ENCODE data around the gene PAWR.

Gene PAWR, protein sequence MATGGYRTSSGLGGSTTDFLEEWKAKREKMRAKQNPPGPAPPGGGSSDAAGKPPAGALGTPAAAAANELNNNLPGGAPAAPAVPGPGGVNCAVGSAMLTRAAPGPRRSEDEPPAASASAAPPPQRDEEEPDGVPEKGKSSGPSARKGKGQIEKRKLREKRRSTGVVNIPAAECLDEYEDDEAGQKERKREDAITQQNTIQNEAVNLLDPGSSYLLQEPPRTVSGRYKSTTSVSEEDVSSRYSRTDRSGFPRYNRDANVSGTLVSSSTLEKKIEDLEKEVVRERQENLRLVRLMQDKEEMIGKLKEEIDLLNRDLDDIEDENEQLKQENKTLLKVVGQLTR

DNA sequence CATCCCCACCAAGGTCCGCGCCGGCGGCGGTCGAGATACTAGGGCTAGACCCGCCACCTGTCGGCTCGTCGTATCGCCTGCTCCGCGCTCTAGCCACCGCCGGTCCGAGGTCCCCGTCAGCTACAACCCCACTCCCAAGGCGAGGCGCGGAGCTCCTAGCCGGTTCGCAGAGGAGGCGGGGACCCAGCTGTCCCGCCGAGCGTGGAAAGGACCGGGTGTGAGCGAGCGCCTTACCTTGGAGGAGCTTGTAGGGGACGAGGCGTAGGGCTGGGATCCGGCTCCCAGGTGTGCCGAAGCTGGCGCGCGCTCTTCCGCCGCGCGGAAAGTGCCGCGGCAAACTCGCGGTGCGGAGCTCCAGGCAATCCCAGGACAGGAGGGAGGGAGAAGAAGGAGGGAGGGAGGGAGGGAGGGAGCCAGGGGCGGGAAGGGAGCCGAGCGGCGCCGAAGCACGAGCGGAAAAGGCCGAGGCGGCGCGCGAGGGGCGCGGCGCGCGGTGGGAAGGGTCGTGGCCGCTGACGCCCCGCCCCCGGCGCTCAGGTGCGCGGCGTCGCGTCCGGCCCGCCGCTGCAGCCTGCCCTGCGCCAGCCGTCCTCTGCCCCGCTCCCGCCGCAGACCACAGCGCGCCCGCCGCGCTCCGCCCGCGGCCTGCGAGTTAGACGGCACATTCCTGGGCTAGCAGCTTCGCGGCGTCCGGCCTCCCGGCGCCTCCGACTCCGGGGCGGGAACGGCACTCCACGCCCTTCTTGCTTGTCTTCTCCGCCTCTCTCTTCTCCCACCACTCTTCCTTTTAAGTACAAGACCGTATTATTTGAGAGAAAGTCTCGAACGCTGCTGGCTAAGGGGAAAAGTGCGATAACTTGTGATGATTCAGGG, at the start of gene PAWR:
Gene PAWR, minus strand, starts transcription at position 327 of the 873 bp plus-strand sequence. CDS start 720 bp downstream, outside the sequence.
- H3K27ac ChIP-seq: peak within 1 kb of the TSS; percentile 93
- TF ChIP-seq, protein P1, sequence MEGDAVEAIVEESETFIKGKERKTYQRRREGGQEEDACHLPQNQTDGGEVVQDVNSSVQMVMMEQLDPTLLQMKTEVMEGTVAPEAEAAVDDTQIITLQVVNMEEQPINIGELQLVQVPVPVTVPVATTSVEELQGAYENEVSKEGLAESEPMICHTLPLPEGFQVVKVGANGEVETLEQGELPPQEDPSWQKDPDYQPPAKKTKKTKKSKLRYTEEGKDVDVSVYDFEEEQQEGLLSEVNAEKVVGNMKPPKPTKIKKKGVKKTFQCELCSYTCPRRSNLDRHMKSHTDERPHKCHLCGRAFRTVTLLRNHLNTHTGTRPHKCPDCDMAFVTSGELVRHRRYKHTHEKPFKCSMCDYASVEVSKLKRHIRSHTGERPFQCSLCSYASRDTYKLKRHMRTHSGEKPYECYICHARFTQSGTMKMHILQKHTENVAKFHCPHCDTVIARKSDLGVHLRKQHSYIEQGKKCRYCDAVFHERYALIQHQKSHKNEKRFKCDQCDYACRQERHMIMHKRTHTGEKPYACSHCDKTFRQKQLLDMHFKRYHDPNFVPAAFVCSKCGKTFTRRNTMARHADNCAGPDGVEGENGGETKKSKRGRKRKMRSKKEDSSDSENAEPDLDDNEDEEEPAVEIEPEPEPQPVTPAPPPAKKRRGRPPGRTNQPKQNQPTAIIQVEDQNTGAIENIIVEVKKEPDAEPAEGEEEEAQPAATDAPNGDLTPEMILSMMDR (conservative IDR thresholded peaks at IDR 0.05): peak; percentile 33
- peak; percentile 47 for TF ChIP-seq ZFX (IDR thresholded peaks at IDR 0.05)

DNA sequence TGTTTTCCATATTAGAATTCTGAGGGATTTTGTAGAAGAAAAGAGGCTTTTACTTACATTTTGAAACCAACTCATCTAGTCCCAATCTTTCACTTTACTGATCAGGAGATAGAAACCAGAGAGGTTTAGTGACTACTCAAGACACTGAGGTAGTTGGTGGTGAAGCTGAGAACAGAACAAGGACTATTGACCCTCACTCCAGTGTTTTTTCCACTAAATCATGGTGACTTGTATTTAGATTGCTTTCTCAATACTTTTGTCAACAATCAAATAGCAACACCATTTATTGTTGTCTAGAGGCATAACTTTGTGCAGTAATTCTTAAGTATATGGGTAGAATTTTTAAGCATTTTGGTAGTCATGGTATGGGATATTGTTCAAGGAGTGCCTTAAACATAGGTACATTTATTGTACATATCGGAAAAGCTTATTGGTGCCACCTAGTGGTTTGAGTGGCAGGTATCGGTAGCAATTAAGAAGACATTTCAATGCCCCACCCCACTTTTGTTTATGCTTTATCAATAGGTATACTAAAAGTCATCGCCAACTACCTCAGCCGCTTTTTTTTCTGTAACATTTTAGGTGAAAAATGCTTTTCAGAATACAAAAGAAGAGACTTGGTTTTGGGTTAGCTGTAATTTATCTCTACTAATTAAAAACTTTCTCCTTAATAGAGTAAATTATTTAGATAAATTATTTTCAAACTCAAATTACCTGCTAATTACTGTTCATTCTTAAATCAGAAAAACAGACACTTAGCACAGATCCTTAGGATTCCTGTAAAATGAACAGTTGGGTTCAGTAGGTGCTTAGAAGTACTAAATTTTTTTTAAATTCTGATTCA, 47.3 kb upstream of the PAWR start:
- no peak for TF ChIP-seq ZFX (IDR thresholded peaks at IDR 0.05)
- TF ChIP-seq, protein P1 (conservative IDR thresholded peaks at IDR 0.05): peak; percentile 82
- H3K27ac ChIP-seq: no peak overlapping the region

DNA sequence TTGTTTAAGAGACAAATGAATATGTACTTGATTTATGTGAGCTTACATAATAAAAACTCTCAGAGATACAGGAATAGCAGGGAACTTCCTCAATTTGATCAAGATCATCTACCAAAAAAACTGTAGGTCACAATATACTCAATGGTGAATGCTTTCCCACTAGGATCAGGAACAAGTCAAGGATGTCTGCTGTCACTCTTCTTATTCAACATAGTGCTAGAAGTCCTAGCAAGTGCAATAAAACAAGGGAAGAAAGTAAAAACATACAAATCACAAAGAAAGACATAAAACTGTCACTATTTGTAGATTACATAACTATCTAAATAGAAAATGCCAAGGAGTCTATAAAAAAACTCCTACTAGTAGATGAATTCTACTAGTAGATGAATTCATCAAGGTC, 41.9 kb upstream of the PAWR start:
- TF ChIP-seq, protein P1 (conservative IDR thresholded peaks at IDR 0.05): no peak
- no peak for TF ChIP-seq ZFX (IDR thresholded peaks at IDR 0.05)
- no peak overlapping the region for H3K27ac ChIP-seq

DNA sequence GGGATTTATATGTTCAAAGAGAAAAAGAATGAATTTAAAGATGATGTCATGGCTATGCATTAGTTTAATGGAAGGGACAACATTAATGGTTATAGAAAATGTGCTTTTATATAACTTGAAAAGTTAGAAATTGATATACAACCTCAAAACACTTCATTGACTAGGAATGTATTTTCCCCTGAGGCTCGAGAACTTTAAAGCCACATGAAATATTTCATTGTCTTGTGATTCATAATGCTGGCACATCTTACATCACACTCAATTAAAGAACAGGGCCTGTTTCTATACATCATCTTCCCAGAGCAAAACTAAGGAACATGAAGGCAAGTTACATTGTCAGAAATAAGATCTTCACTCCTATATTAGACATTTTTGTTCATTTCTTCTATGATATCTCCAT, 35.2 kb upstream of the PAWR start:
- H3K27ac ChIP-seq: no peak overlapping the region
- TF ChIP-seq, protein P1 (conservative IDR thresholded peaks at IDR 0.05): no peak
- TF ChIP-seq ZFX (IDR thresholded peaks at IDR 0.05): no peak

DNA sequence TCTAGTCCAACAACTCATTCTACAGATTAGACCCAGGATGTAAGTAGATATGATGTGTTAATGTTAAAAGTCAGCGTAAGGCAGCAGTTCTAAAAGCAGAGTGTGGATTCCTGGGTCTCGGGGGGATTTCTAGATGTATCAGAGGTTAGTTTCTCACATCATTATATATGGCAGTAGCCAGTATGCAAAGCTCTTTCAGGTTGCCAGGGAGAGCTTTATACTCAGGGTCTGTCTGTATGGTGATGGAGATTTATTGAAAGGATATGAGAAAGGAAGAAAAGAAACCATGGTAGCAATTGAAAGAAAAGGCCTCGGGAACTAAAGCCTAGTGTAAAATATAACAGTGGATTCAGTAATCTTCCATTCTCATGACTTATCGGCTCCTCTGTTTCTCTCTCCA, 26.2 kb upstream of the PAWR start:
- TF ChIP-seq, protein P1 (conservative IDR thresholded peaks at IDR 0.05): no peak
- no peak for TF ChIP-seq ZFX (IDR thresholded peaks at IDR 0.05)
- H3K27ac ChIP-seq: no peak overlapping the region

DNA sequence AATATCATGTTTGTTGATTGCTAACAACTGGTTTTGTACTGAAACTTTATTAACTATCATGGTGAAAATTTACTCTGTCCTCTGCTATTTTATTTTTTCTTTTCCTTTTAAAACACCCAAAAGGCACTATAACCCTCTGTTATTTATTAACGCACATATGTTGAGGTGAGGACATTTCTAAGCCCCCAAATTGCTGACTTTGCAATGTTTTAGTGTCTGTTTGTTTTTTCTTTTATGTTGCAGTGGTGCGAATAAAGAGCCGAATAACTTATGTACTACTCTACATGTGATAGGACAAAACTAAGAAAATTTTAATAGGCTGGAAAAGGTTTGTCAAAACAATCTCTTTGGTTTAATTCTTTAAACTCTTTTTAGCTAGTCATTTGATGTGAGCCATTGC, 24.5 kb upstream of the PAWR start:
- TF ChIP-seq, protein P1 (conservative IDR thresholded peaks at IDR 0.05): no peak
- TF ChIP-seq ZFX (IDR thresholded peaks at IDR 0.05): no peak
- no peak overlapping the region for H3K27ac ChIP-seq

Data from C4-2B (cell line).